KOPT-K1 (cell line): ENCODE measurements around the gene CYSRT1.

ENCODE experiments used
- H3K27ac ChIP-seq: fragments of 200-600 bp; sonication (generic); 2 replicates; pipeline ENCODE4 v1.5.1; 2016; ENCODE audit warnings: antibody characterized with exemption, mild to moderate bottlenecking, low read depth, low read length; ENCODE audit not compliant: poor library complexity, severe bottlenecking
- H3K36me3 ChIP-seq: fragments of 200-600 bp; sonication (generic); 2 replicates; pipeline ENCODE4 v1.5.1; 2017; ENCODE audit warnings: antibody characterized with exemption, mild to moderate bottlenecking, low read length, moderate library complexity; ENCODE audit not compliant: insufficient read depth
- H3K9me3 ChIP-seq: fragments of 200-600 bp; sonication (generic); 2 replicates; pipeline ENCODE4 v1.5.1; 2017; ENCODE audit warnings: antibody characterized with exemption, low read length, mild to moderate bottlenecking; ENCODE audit not compliant: insufficient read depth, poor library complexity, severe bottlenecking

Gene CYSRT1

GRCh38 chr9:137266585-137267453, 41.8 kb downstream of the CYSRT1 start:
- H3K9me3 ChIP-seq: no peaks in the 10 kb centered on the region
- H3K36me3 ChIP-seq: peaks cover 60% of the 10 kb centered on the region
- no peak overlapping the region for H3K27ac ChIP-seq

- Histone ChIP-seq H3K27ac (no peak overlapping the region), H3K9me3 (no peaks in the 10 kb centered on the region), H3K36me3 (peaks cover 70% of the 10 kb centered on the region)
Measured at GRCh38 chr9:137267933-137268355, 43.0 kb downstream of the CYSRT1 start.

- Histone ChIP-seq H3K27ac (no peak overlapping the region), H3K36me3 (peaks cover 71% of the 10 kb centered on the region), H3K9me3 (no peaks in the 10 kb centered on the region)
Measured at GRCh38 chr9:137268538-137269201, 43.7 kb downstream of the CYSRT1 start.

GRCh38 chr9:137269231-137269772, 44.3 kb downstream of the CYSRT1 start:
- Histone ChIP-seq H3K9me3 (no peaks in the 10 kb centered on the region), H3K36me3 (peaks cover 69% of the 10 kb centered on the region), H3K27ac (no peak overlapping the region)

DNA sequence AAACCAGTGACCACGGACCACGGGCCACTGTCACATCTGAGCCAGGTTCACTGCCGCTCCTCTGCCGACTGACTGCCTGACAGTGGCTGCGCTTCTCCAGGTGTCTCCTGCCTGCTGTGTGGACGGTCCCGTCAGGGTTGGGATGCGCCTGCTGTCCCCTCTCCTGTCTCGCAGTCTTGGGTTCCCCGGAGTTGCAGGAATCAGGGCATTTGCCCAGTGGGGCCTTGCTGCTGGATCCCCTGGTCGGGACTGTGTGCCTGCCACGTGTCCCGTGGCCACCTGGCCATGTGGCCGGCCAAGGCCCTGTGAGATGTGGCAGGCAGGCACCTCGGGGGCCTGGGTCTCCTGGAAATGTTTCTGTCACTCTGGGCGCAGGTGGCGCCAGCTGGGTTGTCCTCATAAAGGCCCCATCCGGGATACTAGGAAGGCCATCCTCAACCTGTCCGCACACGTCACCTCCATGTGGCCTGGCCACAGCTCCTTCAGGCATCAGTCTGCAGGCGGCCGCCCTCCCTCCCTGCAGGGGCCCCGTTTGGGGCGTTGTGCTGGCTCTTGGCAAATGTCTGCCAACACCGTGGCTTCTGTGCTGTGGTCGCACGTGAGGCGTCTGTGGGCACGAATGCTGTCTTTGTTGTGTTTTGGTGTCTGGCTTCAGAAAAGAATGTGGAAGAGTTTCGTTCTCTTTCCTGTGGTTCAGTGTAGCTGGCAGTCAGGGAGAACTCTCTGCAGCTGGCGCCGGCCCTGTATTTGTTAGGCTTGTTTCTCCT, 46.1 kb downstream of the CYSRT1 start:
- no peaks in the 10 kb centered on the region for H3K9me3 ChIP-seq
- H3K27ac ChIP-seq: no peak overlapping the region
- peaks cover 57% of the 10 kb centered on the region for H3K36me3 ChIP-seq

DNA sequence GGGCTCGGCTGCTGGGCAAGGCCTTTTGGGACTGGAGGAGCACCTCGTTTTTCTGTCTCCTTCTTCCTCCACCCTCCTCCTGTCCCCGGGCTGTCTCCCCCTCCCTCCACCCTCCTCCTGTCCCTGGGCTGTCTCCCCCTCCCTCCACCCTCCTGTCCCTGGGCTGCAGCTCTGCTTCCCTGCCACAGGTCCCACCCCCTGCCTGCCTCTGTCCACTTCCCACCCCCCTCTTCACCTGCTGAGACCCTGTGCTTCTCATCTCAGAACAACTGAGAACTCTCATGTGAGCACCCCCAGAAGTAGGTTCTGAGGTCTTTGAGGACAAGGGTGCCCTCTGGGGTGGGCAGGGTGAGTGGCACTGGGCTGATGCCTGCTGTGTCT, 46.7 kb downstream of the CYSRT1 start:
- H3K27ac ChIP-seq: no peak overlapping the region
- H3K36me3 ChIP-seq: peaks cover 51% of the 10 kb centered on the region
- no peaks in the 10 kb centered on the region for H3K9me3 ChIP-seq

DNA sequence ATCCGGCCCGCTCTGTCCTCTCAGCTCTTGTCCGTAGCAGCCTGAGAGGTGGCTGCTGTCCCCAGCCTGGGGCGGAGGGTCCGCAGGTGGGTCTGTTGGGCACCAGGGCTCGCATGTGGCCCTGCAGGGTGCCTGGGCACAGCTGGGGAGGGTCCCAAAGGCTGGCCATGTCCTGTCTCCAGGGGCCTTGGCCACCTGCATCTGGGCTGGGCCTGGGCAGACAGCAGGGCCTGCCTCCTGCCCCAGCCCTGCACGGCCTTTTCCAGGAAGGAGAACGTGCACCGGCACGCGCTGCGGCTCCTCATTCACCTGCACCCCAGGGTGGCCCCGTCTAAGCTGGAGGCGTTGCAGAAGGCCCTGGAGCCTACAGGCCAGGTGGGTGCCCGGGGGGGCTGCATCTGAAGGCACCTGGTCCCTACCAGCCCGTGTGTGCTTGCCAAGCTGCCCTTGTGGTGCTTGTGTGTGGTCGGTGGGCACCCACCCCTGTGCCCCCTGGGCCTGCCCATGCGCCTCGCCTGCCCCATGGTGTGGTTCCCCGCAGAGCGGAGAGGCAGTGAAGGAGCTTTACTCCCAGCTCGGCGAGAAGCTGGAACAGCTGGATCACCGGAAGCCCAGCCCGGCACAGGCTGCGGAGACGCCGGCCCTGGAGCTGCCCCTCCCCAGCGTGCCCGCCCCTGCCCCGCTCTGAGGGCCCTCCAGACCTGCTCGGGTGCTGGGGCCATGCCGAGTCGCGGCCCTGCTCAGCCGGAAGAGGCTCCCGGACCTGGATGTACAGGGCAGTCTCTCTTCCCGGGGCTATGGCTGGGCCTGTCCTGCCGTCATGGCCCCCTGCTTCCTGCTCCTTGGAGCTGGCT, 47.5 kb downstream of the CYSRT1 start:
- H3K27ac ChIP-seq: no peak overlapping the region
- peaks cover 44% of the 10 kb centered on the region for H3K36me3 ChIP-seq
- H3K9me3 ChIP-seq: no peaks in the 10 kb centered on the region

DNA sequence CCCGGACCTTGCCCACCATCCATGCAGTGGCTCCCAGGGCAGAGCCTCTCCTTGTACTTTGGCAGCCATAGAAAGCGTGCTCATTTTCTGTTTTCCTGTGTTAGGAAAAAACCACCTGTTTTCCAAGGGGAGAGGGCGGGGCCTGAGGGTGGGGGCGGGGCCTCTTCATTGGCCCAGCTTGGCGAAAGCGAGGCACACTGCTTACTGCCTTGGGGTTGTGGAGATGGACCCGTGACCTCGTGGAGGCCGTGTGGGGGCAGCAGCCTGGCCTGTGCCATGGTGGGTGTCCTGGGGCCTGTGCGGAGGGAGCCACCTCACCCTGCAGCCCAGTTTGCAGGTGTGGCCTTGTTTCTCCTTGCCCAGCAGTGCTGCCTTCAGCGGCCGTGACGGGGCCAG, 48.1 kb downstream of the CYSRT1 start:
- Histone ChIP-seq H3K36me3 (peaks cover 38% of the 10 kb centered on the region), H3K27ac (no peak overlapping the region)

DNA sequence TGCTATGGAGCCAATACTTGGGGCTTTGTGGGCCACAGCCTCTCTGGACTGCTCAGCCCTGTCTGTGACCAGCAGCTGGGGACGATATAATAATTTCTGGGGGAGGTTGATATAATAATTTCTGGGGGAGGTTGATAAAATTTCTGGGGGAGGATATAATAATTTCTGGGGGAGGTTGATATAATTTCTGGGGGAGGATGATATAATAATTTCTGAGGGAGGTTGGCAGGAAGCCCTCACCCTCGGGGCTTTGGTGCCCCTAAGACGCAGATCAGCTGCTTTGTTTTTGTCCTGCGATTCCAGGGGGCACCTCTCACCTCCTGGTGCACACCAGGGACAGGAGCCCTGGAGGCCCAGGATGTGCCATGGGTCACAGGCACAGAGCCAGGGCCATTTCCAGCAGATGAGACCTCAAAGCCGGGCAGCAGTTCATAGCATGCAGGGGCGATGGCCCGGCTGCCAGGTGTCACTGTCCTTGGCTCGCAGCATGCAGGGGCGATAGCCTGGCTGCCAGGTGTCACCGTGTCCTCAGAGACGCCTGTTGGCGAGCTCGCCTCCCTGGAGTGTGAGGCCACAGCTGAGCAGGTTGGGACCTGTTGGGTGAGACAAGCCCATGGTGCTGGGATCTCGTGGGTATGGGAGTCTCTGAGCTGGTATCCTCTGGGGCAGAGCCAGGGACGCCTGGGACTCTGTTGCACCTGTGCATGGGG, 48.8 kb downstream of the CYSRT1 start:
- H3K9me3 ChIP-seq: no peaks in the 10 kb centered on the region
- no peak overlapping the region for H3K27ac ChIP-seq
- H3K36me3 ChIP-seq: peaks cover 32% of the 10 kb centered on the region

More for the DNA sequence above, 48.1 kb downstream of the CYSRT1 start:
- no peaks in the 10 kb centered on the region for H3K9me3 ChIP-seq

DNA sequence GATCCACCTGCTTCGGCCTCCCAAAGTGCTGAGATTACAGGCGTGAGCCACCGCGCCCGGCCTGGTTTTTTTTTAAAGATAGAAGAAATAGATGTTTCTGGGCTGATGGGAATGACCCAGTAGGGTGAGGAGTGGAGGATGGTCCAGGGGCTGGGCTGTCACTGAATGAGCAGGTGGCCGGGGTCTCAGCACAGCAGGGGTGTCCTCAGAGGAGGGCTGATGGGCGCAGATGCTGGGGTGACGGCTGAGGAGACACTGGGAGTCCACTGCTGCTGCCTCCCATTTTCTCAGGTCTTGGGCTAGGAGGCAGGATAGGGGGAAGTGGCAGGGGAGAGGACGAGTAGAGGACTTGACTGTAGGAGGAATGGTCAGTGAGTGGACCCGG, 50.2 kb downstream of the CYSRT1 start:
- Histone ChIP-seq H3K9me3 (no peaks in the 10 kb centered on the region), H3K36me3 (peaks cover 20% of the 10 kb centered on the region), H3K27ac (no peak overlapping the region)
